Subcutaneous adipose tissue (tissue), 4 donors: ENCODE data around the gene ETV3. TPM values are rescaled to one million over a fixed set of nuclear protein-coding genes. Genes with fewer than 3 reads are reported as not detected.

Experiments used
- CTCF ChIP-seq: fragments of 450-650 bp; IDR thresholded peaks from one replicate; pipeline ENCODE4 v1.5.1; 2016; ENCODE audit warnings: low read depth, mild to moderate bottlenecking, control low read depth, antibody characterized with exemption, moderate library complexity
- total RNA-seq, 4 donors: library from RNA; depleted of rRNA; stranded (reverse); fragments of >200 nt; gene quantifications; one replicate each; pipeline ENCODE4 v1.1.0, GENCODE V29; 2016

ETV3 gene
- total RNA-seq, 4 donors from 2014 or later, result 18.9 to 26.4 (median 22.7) TPM

GRCh38 chr1:157113631-157114030, 24.6 kb downstream of the ETV3 start:
- no peak for TF ChIP-seq CTCF

GRCh38 chr1:157113106-157113505, 25.1 kb downstream of the ETV3 start:
- TF ChIP-seq CTCF, result no peak

- TF ChIP-seq CTCF, result no peak
Observed at GRCh38 chr1:157112186-157112867, 25.9 kb downstream of the ETV3 start.

GRCh38 chr1:157111396-157112165, 26.6 kb downstream of the ETV3 start:
- no peak for TF ChIP-seq CTCF

GRCh38 chr1:157110686-157111085, 27.5 kb downstream of the ETV3 start:
- no peak for TF ChIP-seq CTCF

GRCh38 chr1:157110003-157110402, 28.2 kb downstream of the ETV3 start:
- no peak for TF ChIP-seq CTCF

GRCh38 chr1:157108448-157108847, 29.7 kb downstream of the ETV3 start:
- no peak for TF ChIP-seq CTCF
